ENCODE data around the gene S100A2.

Gene S100A2

DNA sequence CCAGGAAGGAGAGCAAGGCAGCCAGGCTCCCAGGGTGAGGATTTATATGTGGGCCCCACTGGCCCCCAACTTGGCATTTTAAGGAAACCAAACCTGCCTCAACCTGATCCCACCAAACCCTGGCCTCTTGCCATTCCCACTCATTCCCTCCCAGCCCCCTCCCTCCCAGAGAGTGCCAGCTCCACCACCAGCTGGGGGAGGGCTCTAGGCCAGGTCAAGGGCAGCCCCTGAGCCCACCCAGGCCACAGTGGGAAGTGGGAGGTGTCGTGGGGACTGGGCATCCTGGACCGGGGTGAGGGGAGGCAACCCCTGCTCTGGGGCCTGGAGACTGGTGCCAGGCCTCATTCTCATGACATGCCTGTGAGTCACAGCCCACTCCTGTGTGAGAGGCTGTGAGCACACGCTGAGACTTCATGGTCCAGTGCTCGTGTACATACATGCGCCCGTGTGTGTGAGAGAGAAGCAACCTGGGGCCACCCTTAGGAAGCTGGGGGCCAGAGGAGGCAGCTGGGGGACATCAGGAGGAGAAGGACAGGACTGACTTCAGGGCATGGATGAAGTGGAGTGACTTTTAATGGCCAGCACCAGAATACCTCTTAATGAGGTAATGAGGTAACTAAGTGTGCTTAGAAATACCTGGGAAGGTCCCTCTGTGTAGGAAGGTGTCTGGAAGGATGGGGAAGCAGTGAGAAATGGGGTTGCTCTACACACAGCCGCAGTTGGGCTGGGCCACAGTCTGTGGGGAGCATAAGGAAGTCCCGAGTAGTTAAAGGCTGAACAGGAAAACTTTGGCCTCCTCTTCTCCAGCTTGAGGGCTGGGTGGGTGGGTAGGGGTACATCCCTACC, at the start of gene S100A2:
Gene S100A2, minus strand, starts transcription at position 316 of the 846 bp plus-strand sequence. CDS start 1,967 bp downstream, outside the sequence.
- DNase-seq (ENCODE audit: low read depth): peak; percentile 85
- peak within 1 kb of the TSS; percentile 9 for H3K4me3 ChIP-seq (ENCODE audit: control insufficient read depth, low read depth, low read length)
- TF ChIP-seq, protein P1, sequence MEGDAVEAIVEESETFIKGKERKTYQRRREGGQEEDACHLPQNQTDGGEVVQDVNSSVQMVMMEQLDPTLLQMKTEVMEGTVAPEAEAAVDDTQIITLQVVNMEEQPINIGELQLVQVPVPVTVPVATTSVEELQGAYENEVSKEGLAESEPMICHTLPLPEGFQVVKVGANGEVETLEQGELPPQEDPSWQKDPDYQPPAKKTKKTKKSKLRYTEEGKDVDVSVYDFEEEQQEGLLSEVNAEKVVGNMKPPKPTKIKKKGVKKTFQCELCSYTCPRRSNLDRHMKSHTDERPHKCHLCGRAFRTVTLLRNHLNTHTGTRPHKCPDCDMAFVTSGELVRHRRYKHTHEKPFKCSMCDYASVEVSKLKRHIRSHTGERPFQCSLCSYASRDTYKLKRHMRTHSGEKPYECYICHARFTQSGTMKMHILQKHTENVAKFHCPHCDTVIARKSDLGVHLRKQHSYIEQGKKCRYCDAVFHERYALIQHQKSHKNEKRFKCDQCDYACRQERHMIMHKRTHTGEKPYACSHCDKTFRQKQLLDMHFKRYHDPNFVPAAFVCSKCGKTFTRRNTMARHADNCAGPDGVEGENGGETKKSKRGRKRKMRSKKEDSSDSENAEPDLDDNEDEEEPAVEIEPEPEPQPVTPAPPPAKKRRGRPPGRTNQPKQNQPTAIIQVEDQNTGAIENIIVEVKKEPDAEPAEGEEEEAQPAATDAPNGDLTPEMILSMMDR (IDR thresholded peaks at IDR 0.05; ENCODE audit: control insufficient read depth, insufficient read depth, low read depth, low read length, missing control alignments): no peak

DNA sequence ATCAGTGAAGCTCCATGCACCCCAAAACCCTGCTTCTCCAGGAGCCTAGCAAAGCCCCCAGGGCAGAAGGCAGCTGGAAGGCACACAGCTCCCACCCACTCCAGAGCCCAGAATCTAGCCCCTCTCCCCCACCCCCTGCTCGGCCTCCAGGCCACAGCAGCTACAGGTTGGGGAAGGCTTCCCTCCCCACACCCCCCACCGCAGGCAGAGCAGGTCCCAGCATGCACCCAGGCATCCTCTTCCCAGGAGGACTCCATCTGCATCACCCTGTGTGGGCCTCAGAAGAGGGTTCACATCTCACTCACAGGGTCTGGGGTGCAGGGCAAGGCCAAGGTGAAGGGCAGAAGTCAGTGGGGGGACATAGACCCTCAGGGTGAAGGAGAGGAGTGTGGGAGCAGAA, 49.8 kb upstream of the S100A2 start:
- TF ChIP-seq, protein P1 (IDR thresholded peaks at IDR 0.05; ENCODE audit: control insufficient read depth, insufficient read depth, low read depth, low read length, missing control alignments): no peak
- DNase-seq (ENCODE audit: low read depth): no peak
- H3K4me3 ChIP-seq (ENCODE audit: control insufficient read depth, low read depth, low read length): no peak overlapping the region

DNA sequence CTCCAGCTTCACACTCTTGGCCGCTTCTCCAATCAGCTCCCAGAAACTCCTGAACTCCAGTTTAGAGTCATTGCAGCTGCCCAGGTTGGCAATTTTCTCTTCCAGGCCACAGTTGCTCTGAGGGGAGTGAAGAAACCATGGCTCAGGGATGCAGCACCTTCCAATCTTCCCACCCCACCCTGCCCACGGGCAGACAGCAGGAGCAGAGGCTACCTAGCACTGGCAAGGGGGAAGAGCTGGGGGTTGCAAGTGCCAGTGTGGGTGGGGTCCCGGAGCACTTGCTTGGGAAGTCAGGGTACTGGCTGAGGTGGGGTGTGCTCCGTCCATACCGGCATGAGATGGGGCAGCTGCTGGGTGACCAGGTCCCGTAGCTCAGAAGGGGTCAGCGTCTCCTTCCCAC, 49.3 kb upstream of the S100A2 start:
- H3K4me3 ChIP-seq (ENCODE audit: control insufficient read depth, low read depth, low read length): no peak overlapping the region
- TF ChIP-seq, protein P1 (IDR thresholded peaks at IDR 0.05; ENCODE audit: control insufficient read depth, insufficient read depth, low read depth, low read length, missing control alignments): no peak
- DNase-seq (ENCODE audit: low read depth): no peak

DNA sequence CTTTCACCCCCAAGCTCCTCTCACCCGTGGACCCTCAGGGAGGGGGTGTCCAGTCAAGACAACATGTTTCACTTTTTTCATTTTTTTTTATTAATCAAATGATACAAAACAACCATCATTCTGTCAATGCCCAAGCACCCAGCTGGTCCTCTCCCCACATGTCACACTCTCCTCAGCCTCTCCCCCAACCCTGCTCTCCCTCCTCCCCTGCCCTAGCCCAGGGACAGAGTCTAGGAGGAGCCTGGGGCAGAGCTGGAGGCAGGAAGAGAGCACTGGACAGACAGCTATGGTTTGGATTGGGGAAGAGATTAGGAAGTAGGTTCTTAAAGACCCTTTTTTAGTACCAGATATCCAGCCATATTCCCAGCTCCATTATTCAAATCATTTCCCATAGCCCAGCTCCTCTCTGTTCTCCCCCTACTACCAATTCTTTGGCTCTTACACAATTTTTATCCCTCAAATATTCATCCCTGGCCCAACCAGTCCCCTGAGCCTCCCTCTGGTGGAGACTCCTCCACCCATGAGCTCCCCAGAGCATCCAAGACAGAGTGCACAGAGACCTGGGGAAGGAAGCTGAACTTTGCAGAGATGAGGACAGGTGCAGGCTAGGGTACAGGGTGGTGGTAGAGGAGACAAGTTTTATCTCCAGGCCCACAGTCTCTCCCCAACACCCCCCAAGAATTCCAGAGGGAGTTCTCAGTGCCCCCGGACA, 48.7 kb upstream of the S100A2 start:
- DNase-seq (ENCODE audit: low read depth): no peak
- TF ChIP-seq, protein P1 (IDR thresholded peaks at IDR 0.05; ENCODE audit: control insufficient read depth, insufficient read depth, low read depth, low read length, missing control alignments): peak; percentile 33
- no peak overlapping the region for H3K4me3 ChIP-seq (ENCODE audit: control insufficient read depth, low read depth, low read length)

DNA sequence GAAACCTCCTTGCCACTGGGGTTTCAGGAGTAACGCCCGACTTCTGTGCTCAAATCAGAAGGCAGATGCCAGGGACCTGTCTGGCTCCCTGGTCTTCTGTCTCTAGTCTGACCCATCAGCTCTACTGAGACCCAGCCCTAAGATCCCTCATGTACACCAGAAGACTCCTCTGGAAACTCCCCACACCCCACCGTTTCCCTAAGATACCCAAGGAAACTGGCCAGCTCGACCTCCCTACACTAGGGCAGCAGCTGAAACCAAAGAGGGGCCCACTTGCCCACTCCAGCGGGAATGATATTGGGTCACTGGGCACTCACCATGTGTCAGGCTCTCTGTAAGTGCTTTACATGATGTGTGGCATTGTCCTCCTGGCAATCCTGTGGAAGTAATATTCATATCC, 47.8 kb upstream of the S100A2 start:
- no peak for DNase-seq (ENCODE audit: low read depth)
- TF ChIP-seq, protein P1 (IDR thresholded peaks at IDR 0.05; ENCODE audit: control insufficient read depth, insufficient read depth, low read depth, low read length, missing control alignments): no peak
- peak overlapping the region; percentile 69 for H3K4me3 ChIP-seq (ENCODE audit: control insufficient read depth, low read depth, low read length)

DNA sequence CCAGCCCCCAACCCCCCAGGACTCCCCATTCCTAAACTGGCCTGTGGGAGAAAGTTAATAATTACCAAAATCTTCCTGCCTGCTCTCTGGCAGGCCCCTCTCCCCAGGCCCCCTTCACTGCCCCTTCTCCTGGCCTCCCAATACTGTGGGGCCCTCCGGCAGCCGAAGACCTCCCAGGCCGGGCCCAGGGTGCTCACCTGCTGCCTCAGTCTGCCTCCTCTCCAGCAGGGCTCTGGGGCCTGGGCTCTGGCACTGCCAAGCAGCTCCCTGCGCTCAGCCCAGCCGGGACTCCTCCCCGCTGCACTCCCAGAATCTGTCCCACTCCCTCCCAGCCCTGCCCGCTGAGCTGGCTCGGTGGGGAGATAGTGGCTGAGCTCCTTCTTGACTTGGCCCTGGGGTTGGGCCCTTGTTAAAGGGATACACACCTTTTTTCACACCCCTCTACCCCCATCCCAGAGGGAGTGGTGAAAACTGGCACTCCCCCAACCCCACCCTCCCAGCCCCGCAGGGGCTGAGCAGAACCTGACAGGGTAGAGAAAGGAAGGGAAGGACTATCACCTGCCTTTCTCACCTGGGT, 47.2 kb upstream of the S100A2 start, which contains the start of gene S100A16:
Gene S100A16, minus strand, starts transcription at position 383 of the 577 bp plus-strand sequence. CDS start 4,986 bp downstream, outside the sequence.
- TF ChIP-seq, protein P1 (IDR thresholded peaks at IDR 0.05; ENCODE audit: control insufficient read depth, insufficient read depth, low read depth, low read length, missing control alignments): no peak
- peak within 1 kb of the TSS; percentile 69 for H3K4me3 ChIP-seq (ENCODE audit: control insufficient read depth, low read depth, low read length)
- DNase-seq (ENCODE audit: low read depth): no peak
